ENCODE data around the gene IL1R1.

DNA sequence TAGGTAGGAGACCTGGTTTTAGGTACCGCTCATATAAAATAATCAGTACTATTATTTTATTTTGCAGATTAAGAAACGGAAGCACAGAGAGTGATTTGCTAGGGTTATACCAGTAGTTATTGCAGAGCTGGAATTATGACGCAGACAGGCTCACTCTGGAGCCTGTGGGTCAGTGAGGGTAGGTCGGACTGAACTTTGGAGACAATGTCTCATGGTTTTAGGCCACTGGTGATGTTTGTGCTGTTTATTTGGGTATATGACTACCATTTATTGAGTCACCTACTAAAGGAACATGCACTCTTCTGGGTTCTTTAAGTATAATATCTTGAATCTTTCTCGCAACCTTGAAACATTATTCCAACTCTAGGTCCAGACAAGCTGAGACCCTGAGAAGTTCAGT, 33.5 kb upstream of the IL1R1 start:
- TF ChIP-seq, protein P1, sequence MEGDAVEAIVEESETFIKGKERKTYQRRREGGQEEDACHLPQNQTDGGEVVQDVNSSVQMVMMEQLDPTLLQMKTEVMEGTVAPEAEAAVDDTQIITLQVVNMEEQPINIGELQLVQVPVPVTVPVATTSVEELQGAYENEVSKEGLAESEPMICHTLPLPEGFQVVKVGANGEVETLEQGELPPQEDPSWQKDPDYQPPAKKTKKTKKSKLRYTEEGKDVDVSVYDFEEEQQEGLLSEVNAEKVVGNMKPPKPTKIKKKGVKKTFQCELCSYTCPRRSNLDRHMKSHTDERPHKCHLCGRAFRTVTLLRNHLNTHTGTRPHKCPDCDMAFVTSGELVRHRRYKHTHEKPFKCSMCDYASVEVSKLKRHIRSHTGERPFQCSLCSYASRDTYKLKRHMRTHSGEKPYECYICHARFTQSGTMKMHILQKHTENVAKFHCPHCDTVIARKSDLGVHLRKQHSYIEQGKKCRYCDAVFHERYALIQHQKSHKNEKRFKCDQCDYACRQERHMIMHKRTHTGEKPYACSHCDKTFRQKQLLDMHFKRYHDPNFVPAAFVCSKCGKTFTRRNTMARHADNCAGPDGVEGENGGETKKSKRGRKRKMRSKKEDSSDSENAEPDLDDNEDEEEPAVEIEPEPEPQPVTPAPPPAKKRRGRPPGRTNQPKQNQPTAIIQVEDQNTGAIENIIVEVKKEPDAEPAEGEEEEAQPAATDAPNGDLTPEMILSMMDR (IDR thresholded peaks at IDR 0.05 in 8 of 11, conservative IDR thresholded peaks at IDR 0.05 in 3 of 11): no peak
- no peak for TF ChIP-seq POLR2AphosphoS5 (IDR thresholded peaks at IDR 0.05)

Measured in spleen (tissue), 7 donors.